K562 (cell line): ENCODE data around the gene MARVELD1. TPM values are rescaled to one million over a fixed set of nuclear protein-coding genes. Genes with fewer than 3 reads are reported as not detected.

Experiments
- ARID1B ChIP-seq: fragments of 450-650 bp; IDR thresholded peaks from 2 replicates; pipeline ENCODE4 v1.6.1; 2016; ENCODE audit warnings: antibody characterized with exemption, mild to moderate bottlenecking, inconsistent platforms
- BACH1 ChIP-seq: fragments of 200-800 bp; sonication (Bioruptor generic); IDR thresholded peaks from 2 replicates; pipeline ENCODE4 v1.6.1; 2016; ENCODE audit warnings: missing genetic modification characterization, missing compliant biosample characterization
- CBFA2T3 ChIP-seq: fragments of 450-650 bp; IDR thresholded peaks from 2 replicates; pipeline ENCODE4 v1.6.1; 2017
- E2F3 ChIP-seq: fragments of 250-450 bp; sonication (Bioruptor Pico); IDR thresholded peaks from 2 replicates; pipeline ENCODE4 v1.4.0; 2020; ENCODE audit warnings: mild to moderate bottlenecking
- ESRRA ChIP-seq: fragments of 450-650 bp; IDR thresholded peaks from 2 replicates; pipeline ENCODE4 v1.6.1; 2014; ENCODE audit warnings: low read depth, mild to moderate bottlenecking, moderate library complexity, borderline replicate concordance
- EWSR1 ChIP-seq: fragments of 450-650 bp; IDR thresholded peaks from 2 replicates; pipeline ENCODE4 v1.6.1; 2018; ENCODE audit warnings: borderline replicate concordance, mild to moderate bottlenecking, low read depth, moderate library complexity; ENCODE audit not compliant: partially characterized antibody
- NCOR1 ChIP-seq: fragments of 450-650 bp; IDR thresholded peaks from 2 replicates; pipeline ENCODE4 v1.6.1; 2016; ENCODE audit warnings: mild to moderate bottlenecking, moderate library complexity
- NFE2L1 ChIP-seq: fragments of 450-650 bp; IDR thresholded peaks from 2 replicates; pipeline ENCODE4 v1.6.1; 2016; ENCODE audit warnings: missing genetic modification characterization, low read depth, mild to moderate bottlenecking, missing compliant biosample characterization, moderate library complexity, borderline replicate concordance
- NFIC ChIP-seq: fragments of 450-650 bp; IDR thresholded peaks from 2 replicates; pipeline ENCODE4 v1.6.1; 2017; ENCODE audit warnings: mild to moderate bottlenecking, inconsistent platforms
- NR2C1 ChIP-seq, 2 experiments: fragments of 450-650 bp; IDR thresholded peaks; 2 replicates each; pipeline ENCODE4 v1.6.1; 2017; ENCODE audit warnings: mild to moderate bottlenecking in 2 of 2, antibody characterized with exemption in 1 of 2, inconsistent platforms in 1 of 2, missing compliant biosample characterization in 1 of 2, missing genetic modification characterization in 1 of 2
- PHB2 ChIP-seq: fragments of 450-650 bp; IDR thresholded peaks from 2 replicates; pipeline ENCODE4 v1.6.1; 2017; ENCODE audit warnings: low read depth
- POU5F1 ChIP-seq: fragments of 150-350 bp; IDR thresholded peaks from 2 replicates; pipeline ENCODE4 v1.6.1; 2014; ENCODE audit warnings: borderline replicate concordance, low read length, low read depth, mild to moderate bottlenecking; ENCODE audit not compliant: partially characterized antibody
- RBBP5 ChIP-seq: fragments of 200-600 bp; sonication (generic); IDR thresholded peaks from 2 replicates; pipeline ENCODE4 v1.6.1; 2012; ENCODE audit warnings: borderline replicate concordance, mild to moderate bottlenecking, low read length, control low read depth, inconsistent platforms; ENCODE audit not compliant: insufficient read depth, poor library complexity, severe bottlenecking
- TAL1 ChIP-seq: fragments of 450-650 bp; IDR thresholded peaks from 2 replicates; pipeline ENCODE4 v1.6.1; 2016; ENCODE audit warnings: mild to moderate bottlenecking
- ZNF316 ChIP-seq: fragments of 450-650 bp; IDR thresholded peaks from 2 replicates; pipeline ENCODE4 v1.6.1; 2016
- ZZZ3 ChIP-seq: fragments of 450-650 bp; IDR thresholded peaks from 2 replicates; pipeline ENCODE4 v1.6.1; 2016; ENCODE audit warnings: antibody characterized with exemption, mild to moderate bottlenecking, moderate library complexity
- polyA plus RNA-seq, 8 experiments: library from polyadenylated mRNA; depleted of rRNA in 4 of 8; stranded (reverse) in 5 of 8; unstranded in 3 of 8; fragments of >200 nt; fragmentation: Nextera tagmentation in 2 of 8; fragmentation: Illumina TruSeq in 1 of 8; extraction: Ambion mirVana in 2 of 8; extraction: Trizol in 1 of 8; gene quantifications; 2 replicates each; pipeline versions ENCODE4 v1.2.1 to v1.2.3, GENCODE V29; 2011 to 2014; ENCODE audit warnings: inconsistent platforms in 1 of 8, missing spikeins in 1 of 8
- total RNA-seq, 7 experiments: library from RNA; depleted of rRNA in 6 of 7; stranded (reverse); fragments of >200 nt in 6 of 7; fragmentation: Illumina TruSeq in 2 of 7; extraction: Trizol in 2 of 7; gene quantifications; 2 replicates each; pipeline versions ENCODE4 v1.2.1 to v1.2.3, GENCODE V29; 2011 to 2021; ENCODE audit warnings: low replicate concordance in 1 of 7
- TF ChIP-seq, protein P1 (sequence below): fragments of 250-450 bp; sonication (Bioruptor Pico); IDR thresholded peaks from 2 replicates; pipeline ENCODE4 v1.5.0; 2021; ENCODE audit warnings: mild to moderate bottlenecking, moderate library complexity
- TF ChIP-seq, protein P2 (sequence below): fragments of 450-650 bp; IDR thresholded peaks from 2 replicates; pipeline ENCODE4 v1.6.1; 2016; ENCODE audit warnings: mild to moderate bottlenecking
- TF ChIP-seq, protein P3 (sequence below): fragments of 450-650 bp; formaldehyde crosslinking; IDR thresholded peaks from 2 replicates; pipeline ENCODE4 v1.4.0; 2020; ENCODE audit warnings: mild to moderate bottlenecking, moderate library complexity
- TF ChIP-seq, protein P4 (sequence below): fragments of 450-650 bp; formaldehyde crosslinking; IDR thresholded peaks from 2 replicates; pipeline ENCODE4 v1.4.0; 2022; ENCODE audit warnings: mild to moderate bottlenecking, moderate library complexity

MARVELD1 gene
- total and polyA plus RNA-seq, 9 of the 15 experiments (the other 6 are each of a cell fraction or from before 2014, with no cell fraction given) = 2.7 to 12.5 (median 5.3) TPM

GRCh38 chr10:97743169-97743943, 29.8 kb downstream of the MARVELD1 start (continued):
- TF ChIP-seq TAL1 (peak; percentile 27; the same call in 1 of the 2 replicates), CBFA2T3 (peak; percentile 77), ZZZ3 (no peak), BACH1 (tag) (0 out of 2 replicates have a peak, but pooled peaks have one; percentile 24), POU5F1 (no peak), RBBP5 (peak; percentile 45), NR2C1 (IDR thresholded peaks at IDR 0.05) (peak; percentile 32), NR2C1 (tag; IDR thresholded peaks at IDR 0.05) (peak; percentile 65), E2F3 (no peak), PHB2 (no peak), ESRRA (peak; percentile 76; the same call in 1 of the 2 replicates), NCOR1 (peak; percentile 50), EWSR1 (no peak), ARID1B (peak; percentile 62), NFIC (peak; percentile 16; the same call in 1 of the 2 replicates), NFE2L1 (tag) (no peak), ZNF316 (peak; percentile 2; the same call in 1 of the 2 replicates)
- TF ChIP-seq, protein P1, sequence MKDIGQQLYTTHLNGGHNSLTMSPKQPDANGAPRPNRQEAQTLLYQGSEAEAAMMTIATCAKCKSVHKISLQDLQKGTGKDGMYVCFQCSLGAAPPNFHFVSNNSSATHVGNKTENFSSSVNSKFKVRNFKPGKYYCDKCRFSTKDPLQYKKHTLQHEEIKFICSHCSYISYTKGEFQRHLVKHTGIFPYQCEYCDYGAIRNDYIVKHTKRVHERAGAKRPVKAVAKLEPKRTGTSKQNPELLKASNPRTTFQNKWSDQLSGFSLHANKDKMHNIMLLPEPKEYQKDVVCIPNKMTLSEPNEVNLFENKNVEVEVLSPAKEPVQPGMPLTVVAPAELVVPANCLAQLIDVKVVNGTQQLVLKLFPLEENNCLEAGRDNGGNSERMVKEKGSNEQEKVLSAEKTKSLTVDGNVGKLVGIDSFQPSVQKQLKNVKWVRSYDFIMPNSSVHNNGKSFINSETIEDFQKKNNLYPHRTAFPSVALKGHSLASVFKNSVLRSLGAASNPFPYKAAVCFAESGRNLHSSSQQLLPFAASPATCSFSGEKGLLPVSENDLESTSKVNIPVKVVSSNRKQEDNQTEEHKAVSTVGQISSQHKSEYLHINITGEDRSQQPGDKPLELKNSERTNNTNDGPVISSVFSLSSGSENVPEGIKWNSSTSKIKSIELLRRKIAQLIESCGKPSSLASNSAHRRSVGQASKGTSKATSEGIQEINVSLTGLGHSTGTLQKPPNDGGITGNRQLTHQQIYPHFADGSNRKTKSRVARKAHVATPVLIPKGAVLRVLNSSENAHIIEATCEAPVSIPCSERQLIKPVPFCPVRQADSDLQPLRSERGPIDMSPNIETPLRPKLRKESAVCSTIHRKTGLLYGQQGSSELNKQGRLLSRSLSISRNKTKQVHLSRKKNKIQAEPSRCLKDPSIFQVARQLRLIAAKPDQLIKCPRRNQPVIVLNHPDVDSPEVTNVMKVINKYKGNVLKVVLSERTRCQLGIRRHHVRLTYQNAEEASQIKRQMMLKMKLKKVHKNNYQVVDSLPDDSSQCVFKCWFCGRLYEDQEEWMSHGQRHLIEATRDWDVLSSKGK (CRISPR knock-in tag) = no peak
- TF ChIP-seq, protein P2, sequence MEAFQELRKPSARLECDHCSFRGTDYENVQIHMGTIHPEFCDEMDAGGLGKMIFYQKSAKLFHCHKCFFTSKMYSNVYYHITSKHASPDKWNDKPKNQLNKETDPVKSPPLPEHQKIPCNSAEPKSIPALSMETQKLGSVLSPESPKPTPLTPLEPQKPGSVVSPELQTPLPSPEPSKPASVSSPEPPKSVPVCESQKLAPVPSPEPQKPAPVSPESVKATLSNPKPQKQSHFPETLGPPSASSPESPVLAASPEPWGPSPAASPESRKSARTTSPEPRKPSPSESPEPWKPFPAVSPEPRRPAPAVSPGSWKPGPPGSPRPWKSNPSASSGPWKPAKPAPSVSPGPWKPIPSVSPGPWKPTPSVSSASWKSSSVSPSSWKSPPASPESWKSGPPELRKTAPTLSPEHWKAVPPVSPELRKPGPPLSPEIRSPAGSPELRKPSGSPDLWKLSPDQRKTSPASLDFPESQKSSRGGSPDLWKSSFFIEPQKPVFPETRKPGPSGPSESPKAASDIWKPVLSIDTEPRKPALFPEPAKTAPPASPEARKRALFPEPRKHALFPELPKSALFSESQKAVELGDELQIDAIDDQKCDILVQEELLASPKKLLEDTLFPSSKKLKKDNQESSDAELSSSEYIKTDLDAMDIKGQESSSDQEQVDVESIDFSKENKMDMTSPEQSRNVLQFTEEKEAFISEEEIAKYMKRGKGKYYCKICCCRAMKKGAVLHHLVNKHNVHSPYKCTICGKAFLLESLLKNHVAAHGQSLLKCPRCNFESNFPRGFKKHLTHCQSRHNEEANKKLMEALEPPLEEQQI = no peak
- TF ChIP-seq, protein P3, sequence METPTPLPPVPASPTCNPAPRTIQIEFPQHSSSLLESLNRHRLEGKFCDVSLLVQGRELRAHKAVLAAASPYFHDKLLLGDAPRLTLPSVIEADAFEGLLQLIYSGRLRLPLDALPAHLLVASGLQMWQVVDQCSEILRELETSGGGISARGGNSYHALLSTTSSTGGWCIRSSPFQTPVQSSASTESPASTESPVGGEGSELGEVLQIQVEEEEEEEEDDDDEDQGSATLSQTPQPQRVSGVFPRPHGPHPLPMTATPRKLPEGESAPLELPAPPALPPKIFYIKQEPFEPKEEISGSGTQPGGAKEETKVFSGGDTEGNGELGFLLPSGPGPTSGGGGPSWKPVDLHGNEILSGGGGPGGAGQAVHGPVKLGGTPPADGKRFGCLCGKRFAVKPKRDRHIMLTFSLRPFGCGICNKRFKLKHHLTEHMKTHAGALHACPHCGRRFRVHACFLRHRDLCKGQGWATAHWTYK (CRISPR knock-in tag) = no peak
- TF ChIP-seq, protein P4, sequence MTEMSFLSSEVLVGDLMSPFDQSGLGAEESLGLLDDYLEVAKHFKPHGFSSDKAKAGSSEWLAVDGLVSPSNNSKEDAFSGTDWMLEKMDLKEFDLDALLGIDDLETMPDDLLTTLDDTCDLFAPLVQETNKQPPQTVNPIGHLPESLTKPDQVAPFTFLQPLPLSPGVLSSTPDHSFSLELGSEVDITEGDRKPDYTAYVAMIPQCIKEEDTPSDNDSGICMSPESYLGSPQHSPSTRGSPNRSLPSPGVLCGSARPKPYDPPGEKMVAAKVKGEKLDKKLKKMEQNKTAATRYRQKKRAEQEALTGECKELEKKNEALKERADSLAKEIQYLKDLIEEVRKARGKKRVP (CRISPR knock-in tag) = no peak
